ENCODE results near the gene OR51B2.
"Not testable (repeated sequence)": the region's sequence is repeated elsewhere in the genome, so short reads cannot be mapped to it uniquely, and the experiment has no call there.

OR51B2 gene

DNA sequence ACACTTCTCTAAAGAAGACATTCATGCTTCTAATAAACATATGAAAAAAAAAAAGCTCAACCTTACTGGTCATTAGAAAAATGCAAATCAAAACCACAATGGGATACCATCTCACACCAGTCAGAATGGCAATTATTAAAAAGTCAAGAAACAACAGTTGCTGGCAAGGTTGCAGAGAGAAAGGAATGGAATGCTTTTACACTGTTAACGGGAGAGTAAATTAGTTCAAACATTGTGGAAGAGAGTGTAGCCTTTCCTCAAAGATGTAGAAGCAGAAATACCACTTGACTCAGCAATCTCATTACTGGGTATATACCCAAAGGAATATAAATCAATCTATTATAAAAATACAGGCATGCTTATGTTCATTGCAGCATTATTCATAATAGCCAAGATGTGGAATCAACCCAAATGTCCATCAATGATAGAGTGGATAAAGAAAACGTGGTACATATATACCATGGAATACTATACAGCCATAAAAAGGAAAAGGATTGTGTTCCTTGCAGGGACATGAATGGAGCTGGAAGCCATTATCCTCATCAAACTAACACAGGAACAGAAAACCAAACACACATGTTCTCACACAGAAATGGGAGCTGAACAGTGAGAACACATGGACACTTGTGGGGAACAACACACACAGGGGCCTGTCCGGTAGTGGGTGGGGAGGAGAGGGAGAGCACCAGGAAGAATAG, 10.6 kb downstream of the OR51B2 start:
- DNase-seq (ENCODE audit: low spot score) = not testable (repeated sequence)

DNA sequence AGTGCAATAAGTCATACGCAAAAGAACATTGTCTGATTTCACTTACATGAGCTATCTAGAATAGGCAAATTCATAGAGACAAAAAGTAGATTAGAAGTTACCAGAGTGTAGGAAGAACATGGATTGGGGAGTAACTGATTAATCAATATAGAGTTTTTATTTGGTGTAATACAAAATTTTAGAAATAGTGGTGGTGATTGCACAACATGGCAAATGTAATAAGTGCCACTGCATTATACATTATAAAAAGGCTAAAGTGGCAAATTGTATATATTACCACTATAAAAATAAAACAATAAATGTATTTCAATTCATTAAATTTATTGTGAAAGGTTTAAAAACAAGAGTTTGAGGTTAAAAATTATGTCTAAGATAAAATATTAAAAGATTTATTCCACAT, 13.7 kb downstream of the OR51B2 start:
- DNase-seq (ENCODE audit: low spot score) = no peak

DNA sequence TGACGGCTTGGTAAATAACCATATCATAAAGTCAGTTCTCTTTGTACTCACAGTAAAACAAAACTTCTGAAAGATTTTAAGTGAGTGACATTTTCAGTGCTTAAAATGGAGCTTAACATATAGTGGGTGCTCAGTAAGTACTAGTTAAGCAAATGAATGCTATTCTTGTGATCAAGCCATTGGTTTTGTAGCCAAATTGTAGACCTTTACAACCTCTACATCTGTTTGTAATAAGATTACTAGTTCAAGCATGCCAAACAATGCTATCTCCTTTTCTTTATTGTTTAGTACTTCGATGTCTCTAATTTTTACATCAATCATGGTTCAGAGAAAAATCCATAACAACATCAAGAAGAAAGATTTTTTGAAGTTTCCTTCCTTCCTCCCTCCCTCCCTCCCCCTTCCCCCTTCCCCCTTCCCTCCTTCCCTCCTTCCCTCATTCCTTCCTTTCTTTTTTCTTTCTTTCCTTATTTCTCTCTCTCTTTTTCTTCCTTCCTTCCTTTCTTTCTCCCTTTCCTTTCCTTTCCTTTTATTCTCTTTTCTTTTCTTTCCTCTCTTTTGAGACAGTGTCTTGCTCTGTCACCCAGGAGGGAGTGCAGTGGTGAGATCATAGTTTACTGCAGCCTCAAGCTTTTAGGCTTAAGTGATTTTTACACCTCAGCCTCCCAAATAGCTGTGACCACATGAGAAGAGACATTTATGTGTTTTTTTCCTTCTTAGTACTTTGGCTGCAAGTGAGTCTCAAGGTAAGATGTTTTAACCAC, 16.7 kb downstream of the OR51B2 start:
- no peak for DNase-seq (ENCODE audit: low spot score)

DNA sequence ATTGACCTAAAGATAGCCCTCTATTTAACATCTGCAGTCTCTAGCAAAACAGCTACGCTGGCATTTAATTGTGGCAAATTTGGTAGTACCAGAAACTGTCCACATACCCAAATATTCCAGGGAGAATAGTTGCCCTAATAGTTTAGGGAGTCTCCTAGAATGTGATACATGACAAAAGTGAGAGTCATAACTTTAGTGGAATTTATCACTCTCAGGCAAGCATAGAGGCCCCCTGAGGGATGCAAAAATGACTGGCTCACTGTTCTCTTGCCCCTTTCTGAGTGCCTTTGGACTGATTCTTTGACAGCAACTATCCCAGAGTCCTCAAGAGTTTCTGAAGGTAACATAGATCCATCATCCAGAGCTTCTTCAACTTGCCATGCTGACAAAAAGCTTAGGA, 20.1 kb downstream of the OR51B2 start:
- DNase-seq (ENCODE audit: low spot score) = no peak

DNA sequence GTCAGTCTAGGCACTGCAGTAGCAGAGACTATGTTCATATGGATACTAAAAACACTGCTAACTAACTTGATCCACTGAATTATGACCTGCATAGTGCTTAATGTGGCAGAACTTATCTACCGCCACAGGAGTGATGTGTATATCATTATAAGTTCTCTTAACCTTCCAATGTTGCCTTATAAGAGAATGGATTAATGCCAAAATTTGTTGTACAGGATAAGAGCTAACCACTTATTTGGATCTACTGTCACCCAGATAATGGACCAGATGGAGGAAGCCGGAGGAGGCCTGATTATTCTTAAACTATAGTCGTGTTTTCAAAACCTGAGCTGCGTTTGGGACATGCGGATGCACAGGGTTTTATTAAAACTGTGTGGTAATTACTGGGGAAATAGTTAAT, 20.5 kb downstream of the OR51B2 start:
- no peak for DNase-seq (ENCODE audit: low spot score)

DNA sequence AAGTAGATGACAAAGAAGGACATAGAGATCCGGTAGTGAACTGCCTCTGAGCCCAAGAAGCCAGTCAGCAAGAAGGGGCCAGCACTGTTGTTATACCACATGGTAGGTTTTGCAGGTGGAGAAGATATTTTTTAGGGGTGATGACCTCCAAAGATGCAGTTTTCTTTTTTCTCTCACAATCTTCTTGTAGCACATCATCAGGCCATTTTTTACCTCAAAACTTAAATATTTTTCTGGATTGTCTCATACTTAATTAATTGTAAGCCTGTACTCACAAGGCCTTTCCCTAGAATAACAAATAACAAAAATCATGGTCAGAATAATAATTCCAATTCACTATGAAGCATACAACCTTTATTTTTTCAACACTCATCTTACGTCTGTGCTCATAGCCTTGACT, 22.3 kb downstream of the OR51B2 start, which contains the start of gene OR51B4:
OR51B4 (minus strand) TSS at position 101 of the 400 bp plus-strand sequence; CDS start at position 101, 0 bp downstream.
- no peak for DNase-seq (ENCODE audit: low spot score)

DNA sequence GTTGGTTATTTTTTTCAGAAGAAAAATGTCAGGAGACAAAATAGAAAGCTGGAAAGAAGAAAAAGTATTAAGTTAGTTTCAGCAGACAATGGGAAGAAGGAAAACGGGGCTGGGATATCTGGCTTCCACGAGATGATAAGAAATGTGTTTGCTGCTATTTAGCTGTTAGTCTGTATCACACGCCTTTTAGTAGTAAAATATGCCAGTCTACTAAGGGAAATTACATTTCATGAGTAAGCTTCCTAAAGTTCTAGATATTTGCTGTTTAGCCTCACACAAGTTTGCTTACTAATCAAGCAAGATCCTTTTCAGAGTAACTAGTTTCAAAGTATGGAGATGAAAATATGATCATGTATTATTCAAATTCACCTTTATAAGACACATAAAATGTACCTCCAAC, 23.8 kb downstream of the OR51B2 start:
- no peak for DNase-seq (ENCODE audit: low spot score)

DNA sequence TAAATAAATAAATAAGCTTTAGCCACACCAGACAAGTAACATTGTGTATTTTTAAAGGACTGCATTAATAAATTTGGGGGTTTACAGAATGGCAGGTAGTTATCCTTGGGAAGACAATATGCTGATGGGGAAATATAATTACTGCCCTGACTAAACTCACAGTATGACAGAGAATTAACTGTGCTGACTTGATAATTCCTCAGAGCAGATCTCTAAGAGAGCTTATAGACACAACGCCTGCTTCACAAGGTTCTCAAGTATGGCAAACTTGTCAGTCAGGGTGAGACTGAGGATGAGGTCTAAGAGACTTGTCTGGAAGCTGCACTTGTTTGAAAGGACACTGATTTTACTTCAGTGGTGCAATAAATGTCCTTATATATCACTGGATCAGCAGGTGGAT, 25.6 kb downstream of the OR51B2 start:
- DNase-seq (ENCODE audit: low spot score) = no peak

DNA sequence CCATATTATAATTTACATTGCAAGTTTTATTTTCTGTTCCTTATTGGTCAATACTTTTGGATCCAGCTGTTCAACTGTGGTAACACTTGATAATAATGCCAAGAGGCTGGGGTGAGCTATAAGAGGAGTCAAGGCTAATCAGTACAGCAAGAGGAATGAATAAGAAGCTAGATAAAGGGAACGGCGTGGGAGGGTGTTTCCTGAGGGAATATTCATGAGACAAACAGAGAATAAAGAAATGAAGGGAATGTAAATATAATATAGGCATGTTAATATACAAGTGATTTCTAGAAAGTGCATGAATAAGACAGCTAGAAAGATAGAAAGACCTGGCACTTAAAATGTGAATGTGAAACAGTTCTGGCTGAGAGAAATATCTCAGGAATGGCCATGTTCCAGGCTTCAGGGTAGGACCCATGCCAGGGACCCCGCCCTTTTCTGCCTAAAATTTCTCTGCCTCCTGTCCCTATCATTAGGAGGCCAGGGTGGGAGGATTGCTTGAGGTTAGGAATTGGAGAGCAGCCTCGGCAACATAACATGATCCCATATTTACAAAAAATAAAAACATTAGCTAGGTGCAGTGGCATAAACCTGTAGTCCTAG, 26.3 kb downstream of the OR51B2 start:
- DNase-seq (ENCODE audit: low spot score) = no peak

DNA sequence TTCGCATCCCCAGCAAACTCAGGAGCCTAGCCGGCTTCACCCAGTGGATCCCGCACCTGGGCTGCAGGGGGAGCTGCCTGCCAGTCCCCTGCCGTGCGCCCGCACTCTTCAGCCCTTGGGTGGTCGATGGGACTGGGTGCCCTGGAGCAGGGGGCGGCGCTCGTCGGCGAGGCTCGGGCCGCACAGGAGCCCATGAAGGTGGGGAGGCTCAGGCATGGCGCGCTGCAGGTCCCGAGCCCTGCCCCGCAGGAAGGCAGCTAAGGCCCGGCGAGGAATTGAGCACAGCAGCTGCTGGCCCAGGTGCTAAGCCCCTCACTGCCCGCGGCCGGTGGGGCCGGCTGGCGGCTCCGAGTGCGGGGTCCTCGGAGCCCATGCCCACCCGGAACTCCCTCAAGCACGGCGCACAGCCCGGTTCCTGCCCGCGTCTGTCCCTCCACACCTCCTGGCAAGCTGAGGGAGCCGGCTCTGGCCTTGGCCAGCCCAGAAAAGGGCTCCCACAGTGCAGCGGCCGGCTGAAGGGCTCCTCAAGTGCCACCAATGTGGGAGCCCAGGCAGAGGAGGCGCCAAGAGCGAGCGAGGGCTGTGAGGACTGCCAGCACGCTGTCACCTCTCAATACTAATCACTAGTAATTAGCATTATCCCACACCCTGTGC, 29.6 kb downstream of the OR51B2 start:
- not testable (repeated sequence) for DNase-seq (ENCODE audit: low spot score)

DNA sequence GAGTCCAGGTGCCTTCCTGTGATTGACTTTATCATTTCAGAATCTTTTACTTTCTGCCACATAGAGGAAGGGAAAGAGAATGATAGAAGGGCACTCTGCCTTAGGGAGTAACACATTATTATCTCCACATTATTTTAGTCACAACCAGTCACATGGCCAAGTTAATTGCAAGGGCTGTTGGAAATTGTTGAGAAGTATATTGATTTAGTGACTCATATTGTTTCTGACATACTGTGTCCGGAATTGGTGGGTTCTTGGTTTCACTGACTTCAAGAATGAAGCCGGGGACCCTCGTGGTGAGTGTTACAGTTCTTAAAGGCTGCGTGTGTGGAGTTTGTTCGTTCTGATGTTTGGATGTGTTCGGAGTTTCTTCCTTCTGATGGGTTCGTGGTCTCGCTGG, 31.1 kb downstream of the OR51B2 start:
- DNase-seq (ENCODE audit: low spot score) = no peak

DNA sequence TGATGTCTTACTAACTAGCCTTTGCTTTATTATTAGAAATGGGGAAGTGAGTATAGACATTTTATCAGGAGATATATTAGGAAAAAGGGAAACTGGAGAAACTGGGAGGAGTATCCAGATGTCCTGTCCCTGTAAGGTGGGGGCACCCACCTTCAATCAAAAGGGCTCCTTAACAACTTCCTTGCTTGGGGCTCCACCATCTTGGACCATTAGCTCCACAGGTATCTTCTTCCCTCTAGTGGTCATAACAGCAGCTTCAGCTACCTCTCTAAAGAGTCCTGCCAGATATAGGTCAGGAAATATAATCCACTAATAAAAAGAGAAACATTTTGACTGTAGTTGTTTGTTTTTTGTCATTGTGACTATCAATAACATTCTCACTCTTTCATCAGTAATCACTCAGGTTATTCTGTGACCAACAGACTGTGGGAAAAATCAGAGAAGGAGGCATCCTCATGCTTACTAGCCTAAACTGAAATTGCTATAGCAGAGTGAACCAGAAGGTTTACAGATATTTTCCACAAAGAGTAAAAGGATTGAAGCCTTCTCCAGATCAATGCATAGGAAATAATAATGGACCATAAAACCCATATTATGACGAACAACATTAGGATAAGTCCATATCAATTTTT, 32.8 kb downstream of the OR51B2 start:
- peak; percentile 5 for DNase-seq (ENCODE audit: low spot score)

DNA sequence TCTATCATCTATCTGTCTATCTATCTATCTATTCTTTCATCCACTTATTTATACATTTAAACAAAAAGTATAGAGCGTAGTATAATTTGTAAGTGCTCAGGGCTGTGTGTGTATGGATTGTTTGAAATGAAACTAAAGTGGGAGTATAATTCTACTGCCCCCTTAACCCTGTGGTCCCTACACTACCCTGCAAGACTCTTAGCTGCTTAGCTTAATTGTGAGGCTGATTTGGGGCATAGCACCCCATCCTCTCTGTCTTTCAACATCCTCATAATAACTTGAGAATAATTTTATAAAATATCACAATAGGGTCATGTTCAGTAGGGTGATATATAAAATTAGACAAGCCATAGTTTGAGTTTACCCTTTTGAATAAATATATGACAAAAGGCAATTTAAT, 34.0 kb downstream of the OR51B2 start:
- DNase-seq (ENCODE audit: low spot score) = no peak

DNA sequence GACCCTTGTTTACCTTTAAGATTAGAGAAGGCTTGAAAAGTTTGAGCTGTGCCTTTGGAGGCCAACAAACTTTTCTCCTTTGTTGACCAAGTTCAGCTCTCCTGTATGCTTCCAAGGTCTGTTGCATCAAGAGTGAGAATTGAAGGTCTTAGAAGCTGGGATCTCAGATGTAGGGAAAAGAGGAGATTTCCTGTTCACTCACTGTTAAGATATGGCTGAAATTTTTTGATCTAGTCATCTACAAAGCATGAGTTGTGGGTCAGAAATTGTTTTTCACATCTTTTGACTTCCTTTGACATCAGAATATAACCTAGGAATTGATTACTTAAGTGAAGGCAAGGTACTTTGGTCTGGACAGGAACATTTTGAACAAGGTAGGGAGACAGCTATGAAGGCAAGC, 34.4 kb downstream of the OR51B2 start:
- no peak for DNase-seq (ENCODE audit: low spot score)

DNA sequence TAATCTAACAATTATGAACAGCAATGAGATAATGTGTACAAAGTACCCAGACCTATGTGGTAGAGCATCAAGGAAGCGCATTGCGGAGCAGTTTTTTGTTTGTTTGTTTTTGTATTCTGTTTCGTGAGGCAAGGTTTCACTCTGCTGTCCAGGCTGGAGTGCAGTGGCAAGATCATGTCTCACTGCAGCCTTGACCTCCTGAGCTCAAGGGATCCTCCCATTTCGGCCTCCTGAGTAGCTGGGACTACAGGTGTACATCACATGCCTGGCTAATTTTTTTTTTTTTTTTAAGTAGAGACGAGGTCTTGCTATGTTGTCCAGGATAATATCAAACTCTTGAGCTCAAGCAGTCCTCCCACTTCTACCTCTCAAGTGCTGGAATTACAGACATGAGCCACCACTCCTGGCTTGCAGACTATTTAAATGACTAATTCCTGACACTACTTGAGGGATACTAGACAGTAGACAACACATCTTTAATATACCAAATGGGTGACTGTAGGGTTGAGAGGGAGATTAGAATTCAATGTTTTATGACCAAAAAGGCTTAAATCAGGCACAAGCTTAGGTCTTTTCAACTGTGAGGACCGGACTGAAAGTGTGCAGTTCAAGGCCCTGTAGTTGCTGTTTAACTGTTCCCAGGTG, 35.1 kb downstream of the OR51B2 start:
- DNase-seq (ENCODE audit: low spot score) = no peak

DNA sequence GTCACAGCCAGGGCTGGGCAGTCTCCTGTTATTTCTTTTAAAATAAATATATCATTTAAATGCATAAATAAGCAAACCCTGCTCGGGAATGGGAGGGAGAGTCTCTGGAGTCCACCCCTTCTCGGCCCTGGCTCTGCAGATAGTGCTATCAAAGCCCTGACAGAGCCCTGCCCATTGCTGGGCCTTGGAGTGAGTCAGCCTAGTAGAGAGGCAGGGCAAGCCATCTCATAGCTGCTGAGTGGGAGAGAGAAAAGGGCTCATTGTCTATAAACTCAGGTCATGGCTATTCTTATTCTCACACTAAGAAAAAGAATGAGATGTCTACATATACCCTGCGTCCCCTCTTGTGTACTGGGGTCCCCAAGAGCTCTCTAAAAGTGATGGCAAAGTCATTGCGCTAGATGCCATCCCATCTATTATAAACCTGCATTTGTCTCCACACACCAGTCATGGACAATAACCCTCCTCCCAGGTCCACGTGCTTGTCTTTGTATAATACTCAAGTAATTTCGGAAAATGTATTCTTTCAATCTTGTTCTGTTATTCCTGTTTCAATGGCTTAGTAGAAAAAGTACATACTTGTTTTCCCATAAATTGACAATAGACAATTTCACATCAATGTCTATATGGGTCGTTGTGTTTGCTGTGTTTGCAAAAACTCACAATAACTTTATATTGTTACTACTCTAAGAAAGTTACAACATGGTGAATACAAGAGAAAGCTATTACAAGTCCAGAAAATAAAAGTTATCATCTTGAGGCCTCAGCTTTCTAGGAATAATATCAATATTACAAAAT, 35.8 kb downstream of the OR51B2 start:
- DNase-seq (ENCODE audit: low spot score) = no peak

DNA sequence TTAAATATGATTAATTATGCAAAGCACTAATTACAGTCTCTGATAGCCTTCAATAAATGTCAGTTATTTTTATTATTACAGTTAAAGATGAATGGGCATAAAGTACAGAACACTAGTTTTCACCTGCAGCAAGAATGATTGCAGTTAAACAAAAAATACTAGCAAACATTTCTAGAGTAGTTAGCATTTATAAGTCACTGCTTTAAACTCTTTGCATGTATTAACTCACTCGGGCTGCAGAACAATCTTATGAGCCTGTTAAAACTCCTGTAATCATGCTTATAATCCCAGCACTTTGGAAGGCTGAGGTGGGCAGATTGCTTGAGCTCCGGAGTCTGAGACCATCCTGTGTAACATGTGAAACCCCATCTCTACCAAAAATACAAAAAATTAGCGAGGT, 37.2 kb downstream of the OR51B2 start:
- DNase-seq (ENCODE audit: low spot score) = no peak

DNA sequence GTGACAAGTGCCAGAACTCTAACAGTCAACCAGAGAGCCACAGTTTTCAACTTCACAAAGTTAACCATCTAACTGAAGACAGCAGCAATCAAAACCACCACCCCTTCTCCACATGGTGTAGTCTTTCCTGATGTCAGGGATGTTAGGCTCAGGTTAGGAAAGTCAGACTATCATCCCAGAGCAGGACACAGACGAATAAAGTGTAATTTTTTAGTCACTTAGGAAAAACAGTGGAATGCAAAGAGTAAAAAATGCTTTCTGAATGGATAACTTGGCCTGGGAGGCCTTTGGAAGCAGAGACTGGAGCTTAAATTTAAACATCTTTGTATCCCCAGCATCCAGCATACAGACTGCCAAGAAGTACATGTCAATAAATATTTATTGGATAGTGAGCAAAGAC, 37.7 kb downstream of the OR51B2 start:
- DNase-seq (ENCODE audit: low spot score) = no peak

DNA sequence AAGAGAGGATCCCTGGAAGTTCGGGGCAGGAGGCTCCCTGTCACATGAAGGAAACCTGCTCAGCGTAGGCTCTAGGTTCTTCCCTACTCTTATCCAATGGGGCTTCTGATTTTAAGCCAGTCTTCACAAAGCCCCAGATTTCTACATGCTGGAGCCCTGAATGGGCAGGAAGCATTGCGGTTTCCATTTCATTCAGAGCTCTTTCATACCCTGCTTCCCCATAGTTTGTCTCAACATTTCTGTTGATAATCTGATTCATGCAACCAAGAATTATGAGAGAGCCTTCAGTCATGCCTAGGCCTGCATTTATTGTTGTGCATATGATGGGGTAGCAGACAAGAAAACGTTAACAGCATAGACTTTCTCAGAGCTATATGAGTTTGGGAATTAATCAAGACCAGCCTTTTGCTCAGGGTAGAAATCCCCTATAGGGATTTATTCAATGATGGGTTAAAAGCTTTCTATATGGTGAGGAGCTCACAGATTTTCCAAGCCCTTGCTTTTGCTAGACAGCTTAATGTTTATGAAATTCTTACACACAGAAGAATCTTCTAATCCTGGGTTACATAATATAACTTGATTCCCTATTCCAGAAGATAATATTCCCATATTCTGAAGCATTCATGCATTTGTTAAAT, 38.3 kb downstream of the OR51B2 start:
- no peak for DNase-seq (ENCODE audit: low spot score)

DNA sequence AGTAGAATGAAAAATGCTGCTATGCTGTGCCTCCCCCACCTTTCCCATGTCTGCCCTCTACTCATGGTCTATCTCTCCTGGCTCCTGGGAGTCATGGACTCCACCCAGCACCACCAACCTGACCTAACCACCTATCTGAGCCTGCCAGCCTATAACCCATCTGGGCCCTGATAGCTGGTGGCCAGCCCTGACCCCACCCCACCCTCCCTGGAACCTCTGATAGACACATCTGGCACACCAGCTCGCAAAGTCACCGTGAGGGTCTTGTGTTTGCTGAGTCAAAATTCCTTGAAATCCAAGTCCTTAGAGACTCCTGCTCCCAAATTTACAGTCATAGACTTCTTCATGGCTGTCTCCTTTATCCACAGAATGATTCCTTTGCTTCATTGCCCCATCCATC, 39.5 kb downstream of the OR51B2 start:
- DNase-seq (ENCODE audit: low spot score) = no peak
